Esophagus squamous epithelium (tissue), 5 donors: Measurements from ENCODE around the gene GPC1. TPM values are rescaled to one million over a fixed set of nuclear protein-coding genes. Genes with fewer than 3 reads are reported as not detected.

Source experiments
- DNase-seq: peaks from one replicate; lab custom pipeline; 2025; lab: John Stamatoyannopoulos, UW
- H3K27ac ChIP-seq, 4 donors: fragments of 200-600 bp; sonication (generic); one replicate each; pipeline ENCODE4 v1.5.1; 2016 to 2019; ENCODE audit warnings: mild to moderate bottlenecking in 1 of 4
- H3K27me3 ChIP-seq, 4 donors: fragments of 200-600 bp; sonication (generic); 1 replicate in 3 of 4; 2 replicates in 1 of 4; pipeline versions ENCODE4 v1.5.1 to v1.6.0; 2017 to 2021; ENCODE audit warnings: antibody characterized with exemption in 1 of 4
- H3K36me3 ChIP-seq, 3 donors: fragments of 200-600 bp; sonication (generic); one replicate each; pipeline ENCODE4 v1.5.1; 2016 to 2019
- H3K4me1 ChIP-seq, 3 donors: fragments of 200-600 bp; sonication (generic); one replicate each; pipeline ENCODE4 v1.5.1; 2017 to 2019
- H3K4me3 ChIP-seq, 4 donors: fragments of 200-600 bp; sonication (generic); 1 replicate in 3 of 4; 2 replicates in 1 of 4; pipeline ENCODE4 v1.5.1; 2016 to 2019; ENCODE audit warnings: mild to moderate bottlenecking in 2 of 4, moderate library complexity in 1 of 4
- H3K9me3 ChIP-seq, 3 donors: fragments of 200-600 bp; sonication (generic); one replicate each; pipeline ENCODE4 v1.5.1; 2016 to 2019
- POLR2A ChIP-seq, 4 donors: fragments of 450-650 bp; IDR thresholded peaks; one replicate each; pipeline ENCODE4 v1.6.1; 2017; ENCODE audit warnings: antibody characterized with exemption in 4 of 4, mild to moderate bottlenecking in 4 of 4, moderate library complexity in 3 of 4
- WGBS, 2 donors: methylation state at CpG; one replicate each; pipeline ENCODE4 v1.1.5; 2018; 5-methylcytosine and 5-hydroxymethylcytosine counted together
- intact Hi-C: fragments of 100-400 bp; cut with DNase I; formaldehyde crosslinking; loops from one replicate; pipeline ENCODE4 v1.15.0; 2022
- total RNA-seq, 4 donors: library from RNA; depleted of rRNA; stranded (reverse); fragments of >200 nt; gene quantifications; one replicate each; pipeline ENCODE4 v1.1.0, GENCODE V29; 2016
- TF ChIP-seq, protein P1 (sequence below), 6 experiments: fragments of 450-650 bp in 4 of 6; fragments of 200-600 bp in 2 of 6; sonication (generic) in 2 of 6; IDR thresholded peaks; one replicate each; pipeline ENCODE4 v1.5.1; 2016 to 2019; ENCODE audit warnings: antibody characterized with exemption in 6 of 6, mild to moderate bottlenecking in 4 of 6, moderate library complexity in 4 of 6
- donor health status: DM: yes; HTN: yes; CAD: no.

Gene GPC1
- total RNA-seq, 4 donors from 2014 or later, result 59.3 to 129 (median 78.6) TPM

- intact Hi-C loops, result no loop called here
- no peak for DNase-seq
- TF ChIP-seq, protein P1, sequence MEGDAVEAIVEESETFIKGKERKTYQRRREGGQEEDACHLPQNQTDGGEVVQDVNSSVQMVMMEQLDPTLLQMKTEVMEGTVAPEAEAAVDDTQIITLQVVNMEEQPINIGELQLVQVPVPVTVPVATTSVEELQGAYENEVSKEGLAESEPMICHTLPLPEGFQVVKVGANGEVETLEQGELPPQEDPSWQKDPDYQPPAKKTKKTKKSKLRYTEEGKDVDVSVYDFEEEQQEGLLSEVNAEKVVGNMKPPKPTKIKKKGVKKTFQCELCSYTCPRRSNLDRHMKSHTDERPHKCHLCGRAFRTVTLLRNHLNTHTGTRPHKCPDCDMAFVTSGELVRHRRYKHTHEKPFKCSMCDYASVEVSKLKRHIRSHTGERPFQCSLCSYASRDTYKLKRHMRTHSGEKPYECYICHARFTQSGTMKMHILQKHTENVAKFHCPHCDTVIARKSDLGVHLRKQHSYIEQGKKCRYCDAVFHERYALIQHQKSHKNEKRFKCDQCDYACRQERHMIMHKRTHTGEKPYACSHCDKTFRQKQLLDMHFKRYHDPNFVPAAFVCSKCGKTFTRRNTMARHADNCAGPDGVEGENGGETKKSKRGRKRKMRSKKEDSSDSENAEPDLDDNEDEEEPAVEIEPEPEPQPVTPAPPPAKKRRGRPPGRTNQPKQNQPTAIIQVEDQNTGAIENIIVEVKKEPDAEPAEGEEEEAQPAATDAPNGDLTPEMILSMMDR (IDR thresholded peaks at IDR 0.05), result no peak
- no peak for TF ChIP-seq POLR2A (IDR thresholded peaks at IDR 0.05)
- H3K9me3 ChIP-seq, result no peaks in the 10 kb centered on the region
- no peaks in the 10 kb centered on the region for H3K36me3 ChIP-seq
- peaks cover 0 to 13% (median 0%) of the 10 kb centered on the region in 4 donors for H3K27me3 ChIP-seq
- no peak overlapping the region for H3K27ac ChIP-seq
- no peak overlapping the region for H3K4me3 ChIP-seq
- peaks cover 6 to 31% (median 10%) of the 10 kb centered on the region in 3 donors for H3K4me1 ChIP-seq
- WGBS, 2 donors, result 57 to 72% methylated on average over 1 to 18 of the region's 22 CpGs
Observed at GRCh38 chr2:240401781-240402551, 33.5 kb upstream of the GPC1 start.

GRCh38 chr2:240402566-240403272, 32.7 kb upstream of the GPC1 start:
- no peaks in the 10 kb centered on the region for H3K9me3 ChIP-seq
- 69 to 97% methylated on average over 11 of the region's 18 CpGs for WGBS, 2 donors
- intact Hi-C loops, result no loop called here
- H3K27ac ChIP-seq, result no peak overlapping the region
- no peak for DNase-seq
- TF ChIP-seq, protein P1 (IDR thresholded peaks at IDR 0.05), result no peak
- TF ChIP-seq POLR2A (IDR thresholded peaks at IDR 0.05), result no peak
- no peak overlapping the region for H3K4me3 ChIP-seq
- H3K27me3 ChIP-seq, result peaks cover 0 to 13% (median 0%) of the 10 kb centered on the region in 4 donors
- no peaks in the 10 kb centered on the region for H3K36me3 ChIP-seq
- peaks cover 6 to 28% (median 6%) of the 10 kb centered on the region in 3 donors for H3K4me1 ChIP-seq

- intact Hi-C loops, result no loop called here
- Histone ChIP-seq H3K27me3 (peaks cover 0 to 13% (median 0%) of the 10 kb centered on the region in 4 donors), H3K36me3 (no peaks in the 10 kb centered on the region), H3K4me3 (no peak overlapping the region), H3K27ac (no peak overlapping the region), H3K4me1 (peaks cover 6 to 28% (median 6%) of the 10 kb centered on the region in 3 donors), H3K9me3 (no peaks in the 10 kb centered on the region)
- DNase-seq, result no peak
- TF ChIP-seq, protein P1 (IDR thresholded peaks at IDR 0.05), result no peak
- no peak for TF ChIP-seq POLR2A (IDR thresholded peaks at IDR 0.05)
- 70 to 73% methylated on average over 8 to 16 of the region's 18 CpGs for WGBS, 2 donors
Observed at GRCh38 chr2:240403396-240404104, 31.9 kb upstream of the GPC1 start.

- 91 to 95% methylated on average over 18 of the region's 18 CpGs for WGBS, 2 donors
- no peak for DNase-seq
- intact Hi-C loops, result no loop called here
Observed at GRCh38 chr2:240404174-240404852, 31.1 kb upstream of the GPC1 start.

More at GRCh38 chr2:240404174-240404852, 31.1 kb upstream of the GPC1 start:
- Histone ChIP-seq H3K9me3 (no peaks in the 10 kb centered on the region), H3K4me1 (peaks cover 6 to 25% (median 6%) of the 10 kb centered on the region in 3 donors), H3K36me3 (no peaks in the 10 kb centered on the region), H3K27me3 (peaks cover 0 to 13% (median 0%) of the 10 kb centered on the region in 4 donors), H3K4me3 (no peak overlapping the region), H3K27ac (no peak overlapping the region)
- TF ChIP-seq POLR2A (IDR thresholded peaks at IDR 0.05), result no peak
- TF ChIP-seq, protein P1 (IDR thresholded peaks at IDR 0.05), result no peak
